ELF-1 (cell line): ENCODE data around the gene TMEM174.

ENCODE experiments used
- DNase-seq: peaks from one replicate; pipeline ENCODE4 v3.0.0-alpha.2; 2016; ENCODE audit warnings: low read depth, low spot score

The TMEM174 gene, protein sequence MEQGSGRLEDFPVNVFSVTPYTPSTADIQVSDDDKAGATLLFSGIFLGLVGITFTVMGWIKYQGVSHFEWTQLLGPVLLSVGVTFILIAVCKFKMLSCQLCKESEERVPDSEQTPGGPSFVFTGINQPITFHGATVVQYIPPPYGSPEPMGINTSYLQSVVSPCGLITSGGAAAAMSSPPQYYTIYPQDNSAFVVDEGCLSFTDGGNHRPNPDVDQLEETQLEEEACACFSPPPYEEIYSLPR

DNA sequence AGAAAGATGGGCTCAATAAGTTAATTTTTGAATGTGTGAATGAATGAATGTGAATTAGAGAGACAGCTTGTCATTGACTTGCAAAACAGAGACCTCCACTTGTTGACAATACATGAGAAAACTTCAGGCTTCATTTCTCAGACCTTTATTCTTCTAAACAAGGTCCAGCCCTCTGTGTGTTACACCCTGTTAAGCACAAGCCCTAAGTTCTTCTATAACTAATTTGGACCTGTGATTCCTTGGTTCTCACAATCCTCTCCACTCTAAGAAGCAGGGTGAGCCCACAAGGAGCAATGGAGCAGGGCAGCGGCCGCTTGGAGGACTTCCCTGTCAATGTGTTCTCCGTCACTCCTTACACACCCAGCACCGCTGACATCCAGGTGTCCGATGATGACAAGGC is at the start of gene TMEM174:
TMEM174 (plus strand) TSS at position 243 of the 400 bp plus-strand sequence; CDS start at position 294, 51 bp downstream.
- no peak for DNase-seq

DNA sequence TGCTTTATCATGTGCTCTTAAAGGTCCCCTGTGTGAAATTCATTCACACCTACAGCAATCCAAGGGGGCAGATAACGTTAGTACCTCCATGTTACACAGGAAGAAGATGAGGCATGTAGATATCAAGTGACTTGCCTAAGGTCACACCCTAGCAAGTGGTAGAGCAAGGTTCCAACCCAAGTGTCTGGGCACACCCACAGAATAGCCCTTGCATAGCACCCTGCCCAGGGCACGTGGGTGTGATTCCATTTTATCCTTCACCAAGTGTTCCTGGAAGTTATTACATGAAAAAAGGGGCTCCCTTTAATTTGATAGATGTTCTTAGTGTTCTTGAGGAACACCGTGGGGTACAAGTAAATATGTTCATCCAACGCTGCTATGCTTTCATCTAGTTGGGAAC is 47.7 kb upstream of the TMEM174 start:
- DNase-seq = no peak

DNA sequence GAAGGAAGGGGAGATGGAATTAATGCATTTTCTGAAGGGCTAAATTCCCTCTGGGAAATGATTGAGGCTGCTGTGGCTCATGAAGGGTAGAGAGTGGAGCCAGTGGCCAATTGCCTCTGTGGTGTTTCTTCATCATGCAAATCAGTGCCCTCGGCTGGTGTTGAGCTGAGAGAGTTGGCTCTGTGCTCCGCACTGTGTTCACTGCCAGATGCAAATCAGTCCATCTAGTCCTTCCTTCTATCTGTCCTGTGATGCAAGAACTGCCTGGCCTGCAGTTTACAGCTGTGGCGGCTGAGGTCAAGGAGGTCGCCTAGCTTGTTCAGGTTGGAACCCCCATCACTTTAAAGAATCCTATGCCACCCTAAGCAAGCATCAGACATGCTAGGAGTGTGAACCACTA is 46.6 kb upstream of the TMEM174 start:
- no peak for DNase-seq

DNA sequence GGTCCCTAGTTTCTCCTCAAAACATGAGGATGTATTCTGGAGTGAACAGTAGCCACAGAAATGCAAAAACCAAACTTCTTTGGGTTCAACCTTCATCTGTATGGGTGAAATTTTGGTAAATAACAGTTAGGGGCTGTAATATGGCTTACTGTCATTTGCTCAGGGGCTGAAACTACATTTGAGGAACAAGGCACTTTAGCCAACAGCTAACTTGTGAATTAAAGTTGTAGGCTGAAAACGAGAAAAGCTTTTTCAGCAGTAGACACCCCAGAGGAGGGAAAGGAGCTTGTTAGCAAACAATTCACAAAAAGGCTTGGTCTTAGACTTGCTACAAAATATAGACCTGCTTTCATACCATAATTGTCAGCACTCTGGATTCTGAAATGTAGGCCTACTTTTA is 46.0 kb upstream of the TMEM174 start:
- no peak for DNase-seq

DNA sequence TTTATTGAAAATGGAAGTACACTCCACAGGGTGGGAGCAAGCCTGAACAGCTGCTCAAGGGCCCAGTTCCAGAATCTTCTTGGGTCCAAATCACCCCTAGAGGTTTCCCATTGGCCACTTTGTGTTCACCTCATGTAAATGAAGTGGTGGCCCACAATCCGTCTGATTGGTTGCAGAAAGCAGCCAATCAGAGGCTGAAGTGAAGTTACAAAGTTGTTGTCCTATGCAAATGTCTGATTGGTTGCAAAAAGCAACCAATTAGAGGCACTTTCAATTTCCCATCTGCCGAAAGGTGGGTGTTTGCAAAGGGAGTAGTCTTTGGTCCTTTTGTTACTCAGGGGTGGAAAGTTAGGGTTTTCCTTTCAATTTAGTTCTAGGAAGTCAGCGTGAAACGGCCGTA is 43.9 kb upstream of the TMEM174 start:
- DNase-seq = no peak

DNA sequence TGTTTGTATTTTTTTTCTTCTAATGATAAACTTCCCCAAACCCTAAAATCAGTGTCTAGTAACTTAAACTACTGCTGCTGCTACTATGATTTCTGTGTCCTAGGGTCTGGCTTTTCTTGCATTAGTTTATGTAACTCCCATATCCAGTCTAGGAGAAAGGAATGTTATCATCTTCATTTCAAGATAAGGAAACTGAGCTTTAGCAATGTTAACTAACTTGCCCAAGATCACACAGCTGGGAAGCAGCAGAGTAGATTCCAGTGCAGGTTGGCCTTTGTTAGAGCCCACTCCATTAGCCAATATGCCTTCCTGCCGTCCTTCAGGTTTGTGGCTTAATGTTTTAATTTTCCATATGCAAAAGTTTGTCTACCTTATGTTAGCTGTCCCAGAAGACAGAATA is 42.2 kb upstream of the TMEM174 start:
- no peak for DNase-seq

DNA sequence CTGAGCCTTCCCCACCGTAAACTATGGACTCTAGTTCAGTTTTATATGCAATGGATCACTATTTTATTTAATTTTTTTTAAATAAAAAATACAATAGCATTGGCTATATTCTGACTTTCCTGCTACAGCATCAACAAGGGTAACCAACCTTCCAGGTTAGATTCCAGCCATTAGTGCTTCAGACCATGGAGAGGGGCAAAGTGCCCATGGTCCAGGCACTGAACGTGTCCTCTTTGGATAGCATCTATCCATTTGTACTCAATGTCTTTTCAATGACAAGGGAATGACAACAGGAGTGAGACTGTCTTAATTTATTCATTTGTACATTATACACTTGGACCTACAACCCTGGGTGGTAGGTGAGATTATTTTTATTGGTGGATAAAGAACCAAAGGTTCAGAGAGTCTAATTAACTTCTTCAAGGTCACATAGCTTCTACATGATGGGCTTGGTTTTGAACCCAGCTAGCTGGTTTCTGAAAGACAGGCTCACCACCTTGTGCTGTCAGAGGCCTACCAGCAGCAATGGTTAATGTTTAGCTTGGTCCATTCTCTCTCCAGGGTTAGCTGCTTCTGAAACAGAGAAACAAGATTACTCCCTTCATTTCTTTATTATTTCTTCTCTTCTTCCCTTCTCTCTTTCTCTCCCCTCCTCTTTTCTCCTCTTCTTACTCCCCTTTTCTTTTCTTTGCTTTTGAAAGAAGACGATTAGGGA is 41.1 kb upstream of the TMEM174 start:
- no peak for DNase-seq

DNA sequence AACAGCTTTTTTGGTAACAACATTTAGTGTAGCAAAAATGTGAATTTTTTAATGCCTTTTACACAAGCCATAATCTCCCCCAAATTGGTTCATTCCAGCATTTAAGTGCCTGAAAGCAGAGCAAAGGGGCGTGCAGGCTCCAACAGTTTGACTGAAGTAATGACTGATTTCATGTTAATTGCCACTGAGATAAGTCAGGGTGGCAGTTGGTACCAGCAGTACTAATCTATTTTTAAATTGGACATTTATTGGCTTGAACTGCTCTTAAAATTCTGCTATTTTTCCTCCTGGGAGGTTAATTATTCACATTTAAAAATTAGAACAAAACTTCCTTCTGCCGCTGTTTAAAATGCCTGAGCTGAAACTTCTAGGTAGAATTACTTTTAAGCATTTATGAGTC is 40.2 kb upstream of the TMEM174 start:
- no peak for DNase-seq

DNA sequence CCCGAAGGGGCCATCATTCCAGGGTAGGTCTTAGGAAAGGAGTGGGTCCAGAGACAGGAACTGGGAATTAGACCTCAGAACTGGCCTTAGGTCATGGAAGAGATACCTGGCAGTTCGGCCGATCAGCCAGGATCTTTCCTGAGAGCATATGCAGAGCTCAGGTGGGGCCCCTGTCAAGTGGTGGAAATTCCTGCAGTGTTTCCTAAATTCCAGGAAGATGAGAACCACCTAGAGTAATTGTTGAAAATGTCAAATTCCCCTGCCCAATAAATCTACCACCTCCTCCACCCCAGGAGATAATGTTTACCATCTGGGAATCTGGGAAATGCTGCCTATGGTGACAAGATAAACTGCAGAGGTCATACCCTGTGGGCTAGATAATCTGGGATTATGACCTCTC is 38.0 kb upstream of the TMEM174 start:
- peak; percentile 48 for DNase-seq

DNA sequence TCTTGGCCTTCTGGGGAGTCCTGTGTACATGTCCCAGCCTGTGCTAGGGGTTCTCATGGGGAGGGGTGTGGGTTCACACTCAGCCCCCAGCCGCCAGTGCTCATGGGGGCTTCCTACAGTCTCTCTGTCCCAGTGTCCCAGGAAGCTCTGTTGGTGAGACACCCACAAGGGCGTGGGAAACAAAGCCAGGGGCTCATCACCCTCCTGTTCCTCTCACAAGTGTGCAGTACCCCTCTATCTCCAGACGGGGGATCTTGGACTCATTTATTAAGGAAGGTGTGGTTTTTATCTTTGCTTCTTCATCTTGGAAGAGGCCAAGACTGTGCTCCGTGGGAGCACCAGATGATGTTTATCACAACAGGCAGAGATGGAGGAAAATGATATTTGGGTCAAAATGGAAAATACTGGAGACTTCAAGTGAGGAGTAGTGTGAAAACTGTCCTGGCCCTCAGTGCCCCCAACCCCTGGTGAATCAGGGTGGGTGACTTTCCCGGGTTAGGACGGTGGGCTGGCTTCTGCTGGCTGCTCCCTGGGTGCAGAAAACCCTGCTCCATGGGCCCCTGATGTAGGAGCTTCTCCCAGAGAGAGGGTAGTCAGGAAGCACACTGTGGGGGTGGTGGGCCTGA is 37.5 kb upstream of the TMEM174 start:
- peak; percentile 60 for DNase-seq

DNA sequence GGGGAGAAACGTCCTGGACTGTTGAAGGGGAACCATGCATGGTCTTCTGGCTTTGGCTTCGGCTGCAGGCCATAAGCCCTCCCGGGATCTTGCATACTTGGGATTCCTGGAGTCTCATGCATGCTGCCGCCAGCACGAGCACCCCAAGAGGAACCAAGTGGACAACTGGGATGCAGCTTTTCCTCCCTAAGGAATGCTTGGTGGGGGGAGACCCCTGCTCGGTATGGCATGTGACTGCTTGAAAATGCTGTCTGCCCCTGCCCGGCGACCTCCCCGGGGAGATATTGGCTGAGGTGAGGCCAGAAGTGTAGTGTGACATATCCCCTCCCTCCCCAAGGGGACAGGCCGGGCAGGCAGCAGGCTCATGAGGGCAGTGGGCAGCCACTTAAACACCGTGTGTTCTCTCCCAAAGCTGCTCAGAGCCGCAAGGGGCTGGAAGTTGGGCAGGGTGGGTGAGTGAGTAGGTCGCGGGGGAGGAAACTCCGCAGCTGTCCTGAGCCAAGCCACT is 36.9 kb upstream of the TMEM174 start:
- DNase-seq = peak; percentile 89

DNA sequence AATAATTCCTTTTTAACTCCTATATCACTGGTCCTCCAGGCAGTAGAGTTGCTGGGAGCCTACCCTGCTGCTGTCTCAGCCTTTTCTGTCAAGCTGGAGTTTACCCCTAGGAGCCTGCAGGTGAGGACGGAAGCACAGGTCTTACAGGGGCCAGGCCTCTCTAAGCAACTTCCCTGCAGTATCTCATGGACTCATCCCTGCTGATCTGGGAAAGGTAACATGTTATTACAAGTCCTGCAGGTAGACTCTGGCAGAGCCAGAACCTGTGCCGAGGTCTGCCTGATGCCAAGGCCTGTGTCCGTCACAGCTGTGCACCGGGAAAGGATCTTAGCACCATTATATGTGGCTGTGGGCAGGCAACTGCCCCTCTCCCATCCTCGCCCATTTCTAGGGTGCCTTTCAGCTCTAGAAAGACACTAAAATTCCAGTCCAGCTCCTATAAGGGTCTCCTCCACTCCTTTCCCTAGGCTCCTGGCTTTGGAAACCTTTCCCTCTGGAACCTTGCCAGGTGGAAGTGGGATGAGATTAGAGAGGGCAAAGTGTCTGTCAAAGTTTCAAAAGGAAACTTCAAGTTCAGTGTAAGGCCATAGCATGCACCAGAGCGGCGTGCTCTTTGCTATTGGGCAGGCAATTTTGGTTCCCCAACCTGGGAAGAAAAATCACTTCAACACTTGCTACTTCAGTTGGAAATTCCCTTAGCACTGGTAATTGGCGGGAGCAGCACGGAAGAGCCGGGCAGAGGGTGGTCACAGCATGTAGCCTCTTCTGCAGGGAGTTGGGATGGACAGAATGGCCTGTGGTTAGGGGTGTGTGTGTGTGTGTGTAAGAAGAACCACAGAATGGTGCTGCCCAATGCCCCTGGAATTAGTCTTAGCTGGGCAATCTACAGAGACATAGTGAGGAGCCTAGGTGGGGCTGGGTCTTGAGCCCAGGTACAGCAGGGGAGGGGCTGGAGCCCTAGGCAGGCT is 35.1 kb upstream of the TMEM174 start:
- DNase-seq = no peak

DNA sequence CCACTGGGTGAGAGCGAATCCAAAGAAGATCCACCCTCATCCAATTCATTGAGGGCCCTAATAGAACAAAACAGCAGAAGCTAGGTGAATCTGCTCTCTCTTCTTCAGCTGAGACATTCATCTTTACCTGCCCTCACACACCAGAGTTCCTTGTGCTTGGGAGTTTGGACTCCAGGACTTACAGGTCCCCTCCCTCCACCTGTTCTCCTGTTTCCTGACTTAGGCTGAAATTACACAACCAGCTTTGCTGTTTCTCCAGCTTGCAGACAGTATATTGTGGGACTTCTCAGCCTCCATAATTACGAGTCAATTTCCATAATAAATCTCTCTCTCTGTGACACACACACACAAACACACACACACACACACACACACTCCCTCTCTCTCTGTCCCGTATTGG is 33.5 kb upstream of the TMEM174 start:
- no peak for DNase-seq

DNA sequence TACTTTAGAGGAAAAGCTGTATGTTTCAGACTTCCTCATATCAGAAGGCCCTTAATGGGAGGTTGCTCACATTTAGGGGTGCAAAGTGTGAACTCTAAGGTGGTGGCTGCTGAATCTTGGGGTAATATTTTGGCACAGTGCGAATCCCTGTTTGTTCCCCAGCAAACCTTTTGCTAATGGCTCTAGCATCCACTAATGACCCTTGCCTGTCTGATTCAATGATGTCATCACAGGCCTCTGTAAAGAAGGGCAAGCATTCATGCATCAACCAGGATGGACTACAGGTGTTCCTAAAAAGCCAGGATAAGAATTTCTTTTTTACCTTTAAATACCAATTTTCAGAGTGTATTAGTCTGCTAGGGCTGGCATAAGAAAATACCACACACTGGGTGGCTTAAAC is 32.2 kb upstream of the TMEM174 start:
- DNase-seq = no peak

DNA sequence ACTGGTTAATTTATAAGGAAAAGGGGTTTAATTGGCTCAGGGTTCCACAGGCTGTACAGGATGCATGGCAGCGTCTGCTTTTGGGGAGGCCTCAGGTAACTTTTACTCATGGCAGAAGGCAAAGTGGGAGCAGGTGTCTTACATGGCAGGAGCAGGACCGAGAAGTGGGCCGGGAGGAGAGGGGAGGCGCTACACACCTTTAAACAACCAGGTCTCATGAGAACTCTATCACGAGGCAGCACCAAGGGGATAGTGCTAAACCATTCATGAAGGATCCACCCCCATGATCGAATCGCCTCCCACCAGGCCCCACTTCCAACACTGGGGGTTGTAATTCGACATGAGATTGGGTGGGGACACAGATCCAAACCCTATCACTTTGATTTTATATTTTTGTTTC is 31.0 kb upstream of the TMEM174 start:
- DNase-seq = no peak

DNA sequence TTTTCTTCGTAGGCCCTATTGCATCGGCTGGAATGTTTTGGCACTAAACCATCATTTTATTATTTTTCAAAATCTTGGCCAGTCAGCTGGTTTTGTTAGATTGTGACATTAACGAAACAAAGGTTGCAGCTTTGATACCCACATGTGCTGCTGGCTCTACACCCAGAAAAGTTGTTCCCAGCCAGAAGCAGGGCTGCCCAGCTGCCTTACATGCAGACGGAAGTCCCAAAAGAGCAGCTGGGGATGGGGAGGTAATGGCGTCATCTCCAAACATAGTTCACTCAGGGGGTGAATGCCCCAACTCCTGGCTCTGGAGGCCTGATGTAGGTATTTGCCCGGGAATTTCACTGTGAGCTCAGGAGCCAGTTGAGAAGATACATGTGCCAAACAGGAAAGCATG is 29.3 kb upstream of the TMEM174 start:
- DNase-seq = no peak

DNA sequence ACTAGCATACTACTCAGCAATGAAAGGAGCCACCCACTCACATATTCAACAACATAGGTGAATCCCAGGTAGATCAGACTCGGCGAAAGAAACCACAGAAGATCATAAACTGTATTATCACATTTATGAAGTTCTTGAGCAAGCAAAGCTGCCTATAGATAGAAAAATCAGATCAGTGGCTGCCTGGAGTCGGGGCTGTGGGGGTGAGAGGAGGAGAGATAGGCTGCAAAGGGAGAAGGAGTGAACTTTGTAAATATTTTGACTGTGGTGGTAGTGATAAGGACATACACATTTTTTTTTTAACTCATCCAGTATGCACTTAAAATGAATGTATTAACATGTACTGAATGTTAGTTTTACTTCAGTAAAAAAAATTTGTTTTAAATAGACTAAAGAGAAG is 23.5 kb upstream of the TMEM174 start:
- DNase-seq = no peak

DNA sequence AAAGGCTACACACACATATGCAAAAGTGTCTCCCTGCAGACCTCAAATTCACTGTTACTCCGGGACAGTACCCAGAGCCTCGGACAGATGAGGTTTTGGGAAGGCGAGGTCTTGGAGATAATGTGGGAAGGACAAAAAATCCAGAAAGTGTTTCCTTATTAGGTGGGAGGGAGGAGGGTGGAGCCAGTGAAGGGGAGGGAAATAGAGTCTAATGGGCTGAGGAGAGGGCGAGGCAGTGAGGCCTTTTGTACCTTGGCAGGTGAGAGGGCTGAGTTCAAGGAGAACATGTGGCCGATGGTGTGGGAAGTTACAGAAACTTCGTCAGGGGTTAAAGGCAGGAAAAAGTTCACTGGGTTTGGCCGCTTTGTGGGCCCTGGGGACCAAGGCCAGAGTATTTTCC is 22.1 kb upstream of the TMEM174 start:
- peak; percentile 15 for DNase-seq

DNA sequence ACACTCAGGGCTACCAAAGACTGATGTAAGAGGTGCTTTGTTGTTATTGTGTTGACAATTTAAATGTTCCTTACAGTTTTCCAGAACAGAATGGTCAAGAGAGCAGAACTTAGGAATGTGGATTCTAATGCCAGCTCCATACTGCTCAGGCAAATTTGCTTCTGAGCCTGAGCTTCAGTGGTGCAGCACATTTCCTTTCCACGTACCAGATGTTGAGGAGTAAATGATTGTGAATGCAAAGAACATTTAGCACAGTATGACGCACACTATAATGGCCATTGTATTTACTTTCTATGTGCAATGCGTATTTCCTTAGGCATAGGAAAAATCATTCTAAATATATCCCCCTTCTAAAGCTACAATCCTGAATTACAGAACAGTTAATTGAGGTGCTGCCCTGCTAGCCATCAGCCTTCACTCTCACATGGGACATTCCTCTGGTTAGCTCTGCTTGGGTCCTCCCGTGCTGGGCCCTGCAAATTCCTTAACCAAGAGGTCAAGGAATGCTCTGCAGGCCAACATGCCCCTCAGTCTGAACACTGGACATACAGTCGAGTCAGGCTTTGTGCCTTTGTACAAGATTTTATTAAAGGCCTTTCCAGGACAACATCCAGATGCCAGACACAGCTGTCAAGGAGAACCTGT is 21.1 kb upstream of the TMEM174 start:
- DNase-seq = peak; percentile 33

DNA sequence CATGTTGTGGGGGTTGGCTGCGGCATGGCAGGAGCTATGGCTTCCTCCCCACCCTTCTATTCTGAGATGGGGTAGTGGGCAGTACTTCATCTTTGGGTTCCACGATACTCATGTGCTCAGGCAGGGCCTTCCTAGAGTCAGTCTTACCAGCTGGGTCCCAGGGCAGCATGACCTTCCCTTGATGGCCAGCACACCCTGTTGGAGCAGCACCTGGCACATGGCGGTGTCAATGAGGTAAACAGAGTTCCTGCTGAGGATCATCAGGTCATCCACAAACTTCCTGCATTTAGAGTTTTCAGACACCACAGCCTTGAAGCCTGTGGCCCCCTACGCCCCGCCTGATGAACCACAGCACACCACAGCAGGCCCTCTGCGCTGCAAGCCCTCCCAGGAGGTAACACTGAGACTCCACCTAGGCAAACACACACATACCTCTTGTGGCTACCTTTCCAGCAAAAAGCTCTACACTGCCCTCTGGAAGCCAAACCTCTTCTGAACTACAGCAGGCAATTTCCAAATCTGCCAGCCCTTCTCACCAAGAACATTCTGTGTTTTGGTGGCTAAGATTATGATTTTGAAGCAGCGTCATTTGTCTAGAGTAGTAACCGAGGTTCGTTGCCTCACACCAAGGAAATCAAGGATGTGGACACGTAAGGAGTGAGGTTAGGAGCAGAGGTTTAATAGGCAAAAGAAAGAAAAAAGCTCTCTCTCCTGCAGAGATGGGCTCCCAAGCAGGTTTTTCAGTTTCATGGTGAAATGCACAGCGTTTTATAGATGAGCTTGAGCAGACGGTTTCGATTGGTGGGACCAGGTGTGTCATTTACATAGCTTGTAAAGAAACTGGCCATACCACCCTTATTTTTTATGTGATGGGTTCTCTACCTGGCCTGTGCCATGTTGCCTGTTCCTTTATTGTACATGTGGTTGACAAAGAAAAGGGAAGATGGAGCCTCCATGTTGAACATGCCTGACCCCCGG is 20.3 kb upstream of the TMEM174 start:
- peak; percentile 47 for DNase-seq
